Activated CD8-positive, alpha-beta memory T cell treated with anti-CD3 and anti-CD28 coated beads for 1 hour (primary cell): ENCODE measurements around the gene ARPC5L.
A peak's percentile ranks its signal among the peaks of the same experiment; 100 is the strongest.
"Not testable (repeated sequence)": the region's sequence is repeated elsewhere in the genome, so short reads cannot be mapped to it uniquely, and the experiment has no call there.

Experiments used
- DNase-seq, 2 donors: peaks; one replicate each; pipeline ENCODE4 v3.0.0-alpha.2; 2020; ENCODE audit warnings: low read depth in 1 of 2; ENCODE audit errors: extremely low read depth in 1 of 2

ARPC5L gene

DNA sequence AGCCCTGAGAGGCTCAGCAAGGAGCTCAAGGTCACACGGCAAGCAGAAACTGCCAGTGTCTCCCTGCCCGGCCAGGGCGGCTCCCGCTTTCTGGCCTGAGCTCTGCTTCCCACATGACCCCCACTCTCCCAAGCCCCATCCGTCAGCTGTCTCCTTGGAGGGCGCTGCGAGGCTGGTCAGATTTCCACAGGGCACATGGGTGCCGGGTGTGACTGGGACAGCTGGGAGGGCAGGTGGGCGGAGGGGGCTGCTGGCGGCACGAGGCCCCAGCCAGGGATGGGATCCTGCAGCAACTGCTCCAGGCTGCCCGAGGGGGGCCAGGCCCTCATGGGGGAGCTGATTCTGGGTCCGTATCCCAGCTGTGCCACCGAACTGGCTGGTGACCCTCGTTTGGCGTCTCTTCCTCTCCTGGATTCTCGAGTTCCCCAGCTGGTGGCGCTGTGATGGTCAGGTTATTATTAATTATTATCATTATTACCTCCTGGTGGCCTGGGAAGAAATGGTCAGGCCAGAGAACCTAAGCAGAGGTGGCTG, 21.6 kb upstream of the ARPC5L start:
- DNase-seq: no peak

DNA sequence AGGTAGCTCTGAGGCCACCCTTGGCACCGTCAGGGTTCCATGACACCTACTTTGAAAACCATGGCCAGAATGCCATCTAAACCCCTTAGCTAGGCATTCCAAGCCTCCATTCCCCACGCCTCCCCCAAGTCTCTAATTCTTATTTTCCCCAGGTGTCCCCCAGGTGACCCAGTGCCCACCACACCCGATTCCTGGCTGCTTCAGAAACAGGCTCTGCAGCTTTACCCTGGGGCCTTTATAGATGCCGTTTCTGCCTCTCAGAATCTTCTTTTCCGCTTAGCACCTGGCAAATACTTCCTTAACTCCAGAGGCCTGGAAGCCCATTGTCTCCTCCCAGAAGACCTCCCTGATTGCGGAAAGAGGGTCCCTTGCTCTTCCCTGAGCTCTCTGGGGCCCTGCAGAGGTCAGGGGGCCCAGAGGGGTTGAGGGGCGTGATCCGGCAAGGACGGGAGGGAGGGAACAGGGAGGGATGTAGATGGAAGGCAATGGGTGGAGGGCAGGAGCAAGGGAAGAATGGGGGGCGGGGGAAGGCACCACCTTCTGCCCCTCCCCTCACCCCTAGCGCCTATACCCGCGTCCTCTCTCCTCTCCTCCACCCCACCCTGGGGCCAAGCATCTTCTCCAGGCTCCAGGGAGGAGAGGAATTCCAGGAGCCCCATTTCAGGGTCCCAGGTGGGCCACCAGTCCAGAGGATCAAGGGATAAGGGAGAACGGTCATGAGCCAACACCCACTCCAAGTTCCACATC, 20.7 kb upstream of the ARPC5L start:
- no peak for DNase-seq

DNA sequence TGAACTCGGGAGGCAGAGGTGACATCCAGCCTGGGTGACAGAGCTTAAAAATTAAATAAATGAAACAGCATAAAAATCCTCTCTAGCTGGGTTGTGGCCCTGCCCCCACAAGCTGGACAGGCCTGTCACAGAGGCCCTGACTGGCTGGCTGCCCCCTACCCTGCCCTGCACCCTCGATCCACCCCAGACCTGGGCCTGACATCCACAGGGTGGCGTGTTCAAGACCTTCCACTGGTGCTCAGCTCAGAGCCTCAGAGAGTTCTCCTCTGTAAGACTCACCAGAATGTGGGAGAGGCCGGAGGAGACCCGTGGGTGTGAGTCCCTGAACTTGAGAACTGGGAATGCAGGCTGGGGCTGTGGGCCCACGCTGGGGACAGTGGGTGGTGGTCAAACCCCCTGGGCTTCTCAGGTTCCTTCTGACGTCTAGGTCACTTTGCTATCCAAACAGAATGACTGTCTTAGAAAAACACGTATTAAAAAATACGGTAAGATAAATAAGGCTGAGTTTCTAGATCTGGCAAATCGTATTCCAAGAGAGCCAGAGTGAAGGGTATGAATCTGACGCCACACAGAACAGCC, 18.4 kb upstream of the ARPC5L start:
- DNase-seq: no peak

DNA sequence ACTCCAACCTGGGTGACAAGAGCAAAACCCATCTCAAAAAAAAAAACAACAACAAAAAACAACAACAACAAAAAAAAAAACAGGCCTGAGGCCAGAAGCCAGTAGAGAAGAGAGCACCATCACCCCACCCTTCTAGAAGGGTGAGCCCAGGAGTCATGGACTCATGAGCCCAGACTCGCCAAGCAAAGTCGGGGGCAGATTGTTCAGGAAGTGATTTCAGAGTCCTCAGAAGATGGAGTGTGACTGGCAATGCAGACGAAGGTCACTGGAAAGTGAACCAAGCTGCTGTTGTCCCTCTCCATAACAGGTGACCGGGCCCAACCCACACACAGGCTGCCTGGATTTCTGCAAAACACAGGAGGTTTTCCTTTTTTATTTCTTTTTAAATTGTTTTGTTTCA, 17.6 kb upstream of the ARPC5L start:
- no peak for DNase-seq

DNA sequence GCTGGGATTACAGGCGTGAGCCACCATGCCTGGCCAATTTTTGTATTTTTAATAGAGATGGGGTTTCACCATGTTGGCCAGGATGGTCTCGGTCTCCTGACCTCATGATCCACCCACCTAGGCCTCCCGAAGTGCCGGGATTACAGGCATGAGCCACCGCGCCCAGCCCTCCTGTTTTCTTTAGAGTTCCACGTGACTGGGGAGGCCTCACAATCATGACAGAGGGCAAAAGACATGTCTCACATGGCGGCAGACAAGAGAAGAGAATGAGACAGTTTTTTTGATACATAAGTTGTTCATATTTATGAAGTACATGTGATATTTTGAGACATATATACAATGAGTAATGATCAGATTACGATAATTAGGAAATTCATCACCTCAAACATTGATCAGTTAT, 15.5 kb upstream of the ARPC5L start:
- DNase-seq: not testable (repeated sequence)

DNA sequence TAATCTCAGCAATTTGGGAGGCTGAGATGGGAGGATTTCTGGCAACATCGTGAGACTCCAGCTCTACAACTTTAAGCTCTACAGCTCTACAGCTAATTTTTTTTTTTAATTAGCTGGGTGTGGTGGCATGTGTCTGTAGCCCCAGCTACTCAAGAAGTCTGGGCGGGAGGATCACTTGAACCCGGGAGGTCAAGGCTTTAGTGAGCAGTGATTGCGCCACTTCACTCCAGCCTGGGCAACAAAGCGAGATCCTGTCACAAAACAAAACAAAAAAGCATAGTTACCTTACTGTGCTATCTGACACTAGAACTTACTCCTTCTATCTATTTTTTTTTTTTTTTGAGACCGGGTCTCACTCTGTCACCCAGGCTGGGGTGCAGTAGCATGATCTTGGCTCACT, 15.0 kb upstream of the ARPC5L start:
- no peak for DNase-seq

DNA sequence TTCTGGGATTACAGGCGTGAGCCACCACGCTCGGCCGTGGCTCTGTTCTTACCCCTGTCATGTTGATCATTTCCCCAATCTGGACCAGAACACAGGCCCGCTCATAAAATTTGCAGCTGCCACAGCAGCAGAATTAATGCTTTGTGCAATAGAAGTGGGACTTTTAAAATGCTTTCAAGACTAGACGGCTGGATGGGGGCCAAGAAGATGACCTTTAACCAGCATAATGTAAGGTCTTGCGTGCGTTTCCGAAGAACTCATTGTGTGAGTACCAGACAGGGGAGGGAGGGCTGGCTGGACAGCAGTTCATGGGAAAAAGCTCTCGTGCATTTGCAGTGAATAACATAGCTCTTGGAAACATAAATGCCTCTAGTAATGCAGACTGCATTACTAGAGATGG, 12.1 kb upstream of the ARPC5L start:
- DNase-seq: no peak

DNA sequence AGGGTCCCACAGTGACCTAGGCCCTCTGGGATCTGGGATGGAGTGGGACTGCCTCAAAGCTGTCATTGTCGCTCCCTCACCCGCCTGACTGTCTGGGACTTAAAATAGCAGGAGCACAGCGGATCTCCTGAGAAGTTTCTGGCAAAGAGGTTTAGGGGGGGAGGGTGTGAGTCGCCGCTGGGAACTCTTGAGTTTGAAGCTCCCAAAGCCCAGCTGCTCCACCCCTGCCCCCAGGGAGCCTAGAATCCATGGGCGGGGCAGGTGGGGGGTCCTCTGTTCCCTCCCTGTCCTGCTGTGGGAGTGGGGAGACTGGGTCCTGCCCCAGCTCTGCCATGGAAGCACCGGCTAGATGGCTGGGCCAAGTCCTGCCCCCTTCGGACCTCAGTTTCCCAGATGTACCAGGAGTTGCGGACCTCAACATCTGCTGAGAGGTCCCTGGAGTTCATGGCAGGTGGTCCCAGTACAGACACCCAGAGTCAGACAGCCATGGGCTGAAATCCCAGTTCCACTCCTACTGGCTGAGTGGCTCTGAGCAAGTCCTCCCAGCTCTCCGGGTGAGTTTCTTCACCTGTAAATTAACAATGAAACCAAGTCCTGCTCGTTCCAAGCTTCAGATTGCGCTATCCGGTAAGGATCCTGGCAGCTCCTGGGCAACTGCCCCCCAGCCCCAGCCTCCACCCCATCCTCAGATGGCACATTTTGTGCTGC, 9.7 kb upstream of the ARPC5L start:
- DNase-seq: no peak

DNA sequence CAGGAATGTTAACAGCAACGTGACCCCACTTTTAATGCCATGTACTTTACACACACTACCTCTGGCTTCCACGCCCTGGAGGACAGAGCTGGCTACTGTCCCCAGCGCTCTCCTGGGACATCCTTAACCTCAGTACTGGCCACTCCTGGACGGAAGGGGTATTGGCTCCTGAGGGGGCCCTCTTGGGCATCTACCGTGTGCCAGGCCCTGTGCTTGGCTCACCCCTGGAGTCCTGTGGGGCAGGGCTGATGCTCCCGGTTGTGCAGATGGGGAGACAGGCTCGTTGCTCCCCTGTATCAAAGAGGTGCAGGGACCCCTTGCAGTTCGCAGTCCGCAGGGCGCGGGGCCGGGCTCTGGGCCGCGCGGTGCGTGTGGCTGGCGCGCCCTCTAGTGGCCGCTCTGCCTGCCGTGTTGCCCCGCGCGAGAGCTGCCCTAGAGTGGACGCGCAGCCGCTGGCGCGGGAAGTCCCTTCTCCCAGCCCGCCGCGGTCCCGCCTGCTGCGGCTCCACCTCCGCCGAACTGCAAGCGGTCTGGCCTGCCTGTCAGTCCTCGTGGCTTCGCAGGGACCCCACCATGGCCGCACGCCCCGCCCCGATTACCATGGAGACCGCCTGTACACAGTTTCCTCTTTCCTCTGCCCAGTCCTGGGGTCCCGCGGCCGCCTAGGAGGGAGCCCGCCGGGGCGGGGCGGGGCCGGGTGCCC, 8.9 kb upstream of the ARPC5L start, which contains the start of gene WDR38:
WDR38 (plus strand) TSS at position 632 of the 703 bp plus-strand sequence. CDS start 72 bp downstream, outside the sequence.
- DNase-seq: peak; percentile 37 to 63

DNA sequence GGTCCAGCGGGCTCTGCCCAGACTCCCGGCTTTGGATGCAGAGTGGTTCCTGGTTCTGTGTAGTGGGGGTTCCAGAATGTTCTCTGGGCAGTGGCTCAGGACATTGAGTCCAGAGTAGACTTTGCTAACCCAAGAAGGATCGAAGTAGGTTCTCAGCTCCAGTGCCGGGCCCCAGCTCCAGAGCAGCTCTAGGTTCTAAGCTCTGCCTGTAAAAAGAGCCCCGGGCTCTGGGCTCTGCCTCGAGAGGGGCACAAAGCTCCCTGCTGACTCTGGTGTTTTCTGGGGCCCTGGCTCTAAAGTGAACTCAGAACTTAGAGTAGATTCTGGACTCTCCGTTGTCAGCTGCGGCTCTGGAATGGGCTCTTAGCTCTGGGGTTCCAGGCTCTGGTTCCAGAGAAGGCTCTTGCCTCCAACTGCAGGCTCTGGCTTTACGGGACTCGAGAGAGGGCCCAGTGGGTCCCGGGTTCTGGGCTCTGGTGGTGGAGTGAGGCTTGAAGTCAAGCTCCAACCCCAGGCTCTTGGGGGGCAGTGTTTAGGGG, 8.3 kb upstream of the ARPC5L start:
- no peak for DNase-seq

DNA sequence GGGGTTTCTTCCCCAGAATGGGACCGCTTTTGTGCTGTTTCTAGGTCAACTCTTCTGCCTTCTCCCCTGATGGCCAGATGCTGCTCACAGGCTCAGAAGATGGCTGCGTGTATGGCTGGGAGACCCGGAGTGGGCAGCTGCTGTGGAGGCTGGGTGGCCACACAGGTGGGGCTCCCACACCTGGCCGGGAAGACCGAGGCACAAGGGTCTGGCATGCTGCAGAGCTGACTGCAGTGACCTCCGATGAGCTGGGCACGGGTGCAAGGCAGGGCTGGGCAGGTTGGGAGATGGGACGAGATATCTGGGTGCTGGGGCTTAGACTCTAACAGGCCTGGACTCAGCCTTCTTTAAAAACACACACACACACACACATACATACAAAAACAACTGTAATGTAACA, 7.8 kb upstream of the ARPC5L start:
- DNase-seq: no peak

DNA sequence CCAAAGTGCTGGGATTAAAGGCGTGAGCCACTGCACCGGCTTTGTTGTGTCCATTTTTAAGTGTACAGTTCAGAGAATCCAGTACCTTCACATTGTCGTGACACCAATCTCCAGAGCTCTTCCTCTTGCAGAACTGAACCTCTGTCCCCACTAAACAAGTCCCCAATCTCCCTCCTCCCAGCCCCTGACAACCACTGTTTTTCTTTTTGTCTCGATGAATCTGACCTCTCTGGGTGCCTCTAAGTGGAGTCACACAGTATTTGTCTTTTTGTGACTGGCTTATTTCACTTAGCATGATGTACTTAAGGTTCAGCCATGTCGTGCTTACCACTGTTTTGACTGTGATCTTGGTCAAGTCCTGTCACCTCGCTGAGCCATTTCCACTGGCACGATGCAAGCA, 7.1 kb upstream of the ARPC5L start:
- no peak for DNase-seq

DNA sequence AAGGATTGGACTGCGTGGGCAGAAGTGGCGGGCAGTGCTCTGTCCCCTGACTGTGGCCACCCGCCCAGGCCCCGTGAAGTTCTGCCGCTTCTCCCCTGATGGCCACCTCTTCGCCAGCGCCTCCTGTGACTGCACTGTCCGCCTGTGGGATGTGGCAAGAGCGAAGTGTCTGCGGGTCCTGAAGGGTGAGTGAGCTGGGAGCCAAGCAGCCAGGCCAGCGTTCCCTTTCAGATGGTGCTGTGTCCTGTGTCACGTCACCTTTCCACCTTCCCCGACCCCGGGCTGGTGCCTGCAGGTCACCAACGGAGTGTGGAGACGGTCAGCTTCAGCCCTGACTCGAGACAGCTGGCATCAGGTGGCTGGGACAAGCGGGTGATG, 6.4 kb upstream of the ARPC5L start:
- DNase-seq: no peak

DNA sequence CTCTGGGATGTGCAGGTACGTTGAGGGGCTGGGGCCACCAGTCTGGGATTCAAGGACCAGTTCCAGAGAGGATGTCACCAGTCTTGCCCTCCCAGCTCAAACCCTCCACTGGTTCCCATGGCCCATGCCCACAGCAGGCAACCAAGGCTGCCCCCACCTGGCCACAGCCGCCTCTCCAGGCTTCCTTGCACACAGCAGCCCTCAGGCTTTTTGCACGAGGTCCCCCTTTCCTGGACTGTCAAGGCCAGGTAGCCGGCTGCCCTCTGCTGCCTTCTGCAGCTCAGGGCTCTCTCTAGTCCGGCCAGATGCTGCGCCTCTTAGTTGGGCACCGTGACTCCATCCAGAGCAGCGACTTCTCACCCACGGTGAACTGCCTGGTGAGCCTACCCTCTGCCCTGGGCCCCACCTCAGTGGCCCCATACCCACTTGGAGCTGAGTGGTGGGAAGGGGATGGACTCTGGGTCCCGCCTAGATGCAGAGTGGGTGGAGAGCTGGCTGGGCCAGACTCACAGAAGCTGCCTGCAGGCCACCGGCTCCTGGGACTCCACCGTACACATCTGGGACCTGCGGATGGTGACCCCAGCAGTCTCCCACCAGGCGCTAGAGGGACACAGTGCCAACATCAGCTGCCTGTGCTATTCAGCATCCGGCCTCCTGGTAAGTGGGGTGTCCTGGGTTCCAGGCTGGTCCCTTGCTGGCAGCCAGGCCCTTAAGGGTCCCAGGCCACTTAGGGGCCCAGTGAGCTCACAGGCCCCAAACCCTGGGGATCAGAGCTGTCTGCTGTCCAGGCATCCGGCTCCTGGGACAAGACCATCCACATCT, 5.8 kb upstream of the ARPC5L start:
- DNase-seq: no peak

DNA sequence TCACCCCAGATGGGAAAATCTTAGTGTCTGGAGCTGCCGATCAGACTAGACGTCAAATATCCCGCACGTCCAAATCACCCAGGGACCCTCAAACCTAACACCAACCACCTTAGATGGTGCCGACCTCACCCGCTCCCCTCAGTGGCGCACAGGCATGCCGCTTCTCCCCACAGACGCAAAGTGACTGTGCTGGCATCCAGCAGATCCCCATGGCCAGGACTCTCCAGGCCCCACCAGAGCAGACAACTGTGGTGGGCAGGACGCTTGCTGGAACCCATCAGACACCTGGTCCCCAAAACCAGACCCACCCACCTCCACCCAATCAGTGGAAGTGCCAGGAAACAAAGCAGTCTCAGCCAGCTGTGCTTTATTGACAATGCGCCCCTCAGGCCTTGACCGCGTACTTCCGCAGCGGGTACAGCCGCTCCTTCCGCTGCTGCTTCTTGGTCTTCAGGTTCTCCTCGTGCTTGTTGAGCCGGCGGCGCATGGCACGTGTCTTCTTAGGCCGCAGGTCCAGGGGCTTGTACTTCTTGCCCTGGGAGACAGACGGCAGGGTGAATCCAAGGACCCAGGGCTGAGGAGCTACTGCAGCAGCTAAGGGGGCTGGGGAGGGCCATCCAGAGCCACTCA, 4.3 kb upstream of the ARPC5L start:
- no peak for DNase-seq

DNA sequence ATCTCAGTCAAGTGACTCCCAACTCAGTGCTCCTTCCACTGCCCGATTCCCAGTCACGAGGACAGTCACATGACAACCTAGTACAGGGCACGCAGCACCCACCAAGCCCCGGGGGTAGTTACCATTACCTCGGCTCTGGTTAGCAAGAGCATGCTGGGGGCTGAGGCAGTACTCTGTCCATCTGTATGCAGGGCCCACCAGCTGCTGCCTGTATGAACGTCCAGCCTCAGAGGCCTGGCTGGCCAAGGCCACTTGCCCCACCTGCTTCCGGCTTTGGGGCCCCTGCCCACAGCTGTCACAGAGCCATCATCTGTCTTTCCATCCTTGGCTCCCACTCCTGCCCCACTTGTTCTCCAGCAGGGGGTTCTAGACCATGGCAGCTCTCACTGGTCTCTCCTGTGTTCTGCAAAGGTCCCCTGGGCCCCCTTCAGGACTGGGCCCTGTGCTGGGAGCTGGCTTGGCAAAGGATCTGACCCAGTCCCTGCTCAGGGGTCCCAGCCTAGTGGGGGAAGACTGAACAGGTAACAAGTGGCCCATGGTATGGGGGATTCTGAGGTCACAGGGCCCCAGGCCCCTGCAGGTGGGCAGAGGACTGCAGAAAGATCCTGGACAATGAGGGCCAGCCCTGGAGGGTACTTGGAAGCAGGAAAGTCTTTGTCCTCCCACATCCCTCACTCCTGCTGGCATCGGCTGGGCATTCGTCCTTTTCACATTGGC, 3.4 kb upstream of the ARPC5L start:
- DNase-seq: no peak

DNA sequence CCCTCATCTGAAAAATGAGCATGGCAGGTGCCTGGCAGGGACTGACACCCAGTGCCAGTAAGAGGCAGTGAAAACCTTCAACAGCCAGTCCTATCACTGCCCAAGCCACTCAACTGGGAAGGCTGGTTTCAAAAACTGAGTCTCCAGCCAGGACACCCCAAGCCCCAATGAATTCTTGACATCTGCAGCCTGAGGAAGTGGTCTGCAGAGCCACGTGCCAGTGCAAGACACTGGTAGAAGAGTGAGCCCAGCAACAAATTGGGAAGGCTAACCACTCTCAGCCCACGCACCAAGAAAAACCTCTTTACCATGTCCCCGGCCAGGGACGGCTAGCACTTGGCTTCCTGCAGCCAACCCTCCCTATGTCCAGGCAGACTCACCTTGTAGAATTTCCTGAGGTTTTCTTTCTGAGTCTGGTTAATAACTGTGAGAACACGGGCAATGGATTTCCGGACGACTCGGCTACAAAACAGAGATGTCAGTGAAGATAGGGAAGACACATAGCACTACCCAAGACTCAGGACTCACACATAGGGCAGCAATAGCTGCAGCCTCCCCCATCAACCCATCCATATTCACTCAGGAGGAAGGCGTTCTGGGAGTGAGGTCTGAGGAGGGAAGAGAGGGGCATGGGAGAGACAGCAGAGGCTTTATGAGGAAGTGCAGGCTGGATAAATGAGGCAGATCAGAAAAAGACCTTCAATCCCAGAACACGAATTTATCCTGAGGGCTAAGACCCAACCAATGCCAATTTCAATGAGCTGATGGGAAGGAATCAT, 1.9 kb upstream of the ARPC5L start:
- no peak for DNase-seq

DNA sequence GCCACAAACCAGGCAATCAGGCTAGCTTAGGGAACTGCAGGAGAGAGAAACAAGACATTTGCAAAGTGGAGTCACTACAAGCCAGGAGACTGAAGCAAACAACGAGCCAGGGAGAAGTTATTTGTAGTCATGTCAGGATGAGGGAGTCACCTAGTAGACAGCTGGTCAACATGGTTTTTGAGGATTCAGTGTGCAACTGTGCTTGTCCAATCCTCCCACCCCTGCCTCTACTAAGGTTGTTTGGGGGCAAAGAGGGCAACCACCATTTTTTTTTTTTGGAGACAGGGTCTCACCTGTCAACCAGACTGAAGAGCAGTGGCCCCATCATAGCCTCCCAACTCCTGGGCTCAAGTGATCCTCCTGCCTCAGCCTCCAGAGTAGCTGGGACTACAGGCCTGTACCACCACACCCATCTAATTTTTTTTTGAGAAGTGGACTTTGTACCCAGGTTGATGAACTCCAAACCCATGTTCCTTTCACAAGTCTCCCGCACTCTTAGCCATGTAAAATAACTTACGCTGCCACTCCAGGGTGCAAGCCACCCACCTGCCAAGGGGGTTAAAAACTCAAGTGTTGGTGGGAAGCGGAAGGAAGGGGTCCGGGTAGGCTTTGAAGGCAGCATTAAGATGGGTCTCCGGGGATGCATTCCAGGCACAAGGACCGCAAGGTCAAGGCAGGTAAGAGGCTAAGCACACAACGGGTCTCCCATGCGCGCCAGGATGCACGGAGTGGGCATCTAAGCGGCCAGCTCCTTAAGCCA, 1.2 kb upstream of the ARPC5L start:
- no peak for DNase-seq
